Esophagus (tissue), 2 donors: ENCODE data around the gene LRRC23. TPM values are rescaled to one million over a fixed set of nuclear protein-coding genes. Genes with fewer than 3 reads are reported as not detected.

Source experiments
- H3K27ac ChIP-seq, 2 donors: one replicate each; pipeline ENCODE4 v1.5.1; 2013; ENCODE audit warnings: low read depth in 2 of 2, mild to moderate bottlenecking in 2 of 2, inconsistent platforms in 1 of 2, low read length in 1 of 2, moderate library complexity in 1 of 2
- H3K27me3 ChIP-seq, 2 donors: one replicate each; pipeline ENCODE4 v1.6.1; 2013; ENCODE audit warnings: low read length in 2 of 2, control low read depth in 1 of 2, mild to moderate bottlenecking in 1 of 2; ENCODE audit not compliant: insufficient read depth in 2 of 2, control insufficient read depth in 1 of 2
- H3K36me3 ChIP-seq, 2 donors: one replicate each; pipeline ENCODE4 v1.6.1; 2013; ENCODE audit warnings: low read length in 1 of 2; ENCODE audit not compliant: control insufficient read depth in 2 of 2, insufficient read depth in 2 of 2
- H3K4me1 ChIP-seq, 2 donors: one replicate each; pipeline ENCODE4 v1.6.1; 2013; ENCODE audit warnings: low read length in 1 of 2; ENCODE audit not compliant: control insufficient read depth in 2 of 2, insufficient read depth in 2 of 2
- H3K4me3 ChIP-seq, 2 donors: one replicate each; pipeline ENCODE4 v1.5.1; 2013; ENCODE audit warnings: low read length in 2 of 2, mild to moderate bottlenecking in 2 of 2, low read depth in 1 of 2, moderate library complexity in 1 of 2
- H3K9me3 ChIP-seq, 2 donors: one replicate each; pipeline ENCODE4 v1.6.1; 2013; ENCODE audit warnings: mild to moderate bottlenecking in 2 of 2, low read depth in 1 of 2, low read length in 1 of 2, moderate library complexity in 1 of 2; ENCODE audit not compliant: control insufficient read depth in 2 of 2, insufficient read depth in 1 of 2
- WGBS, 2 donors: extraction: QIAGEN DNeasy Blood & Tissue Kit; methylation state at CpG; one replicate each; pipeline ENCODE4 v1.1.7; 2013; 5-methylcytosine and 5-hydroxymethylcytosine counted together
- polyA plus RNA-seq, 2 donors: library from polyadenylated mRNA; stranded (reverse); fragments of 200-250 nt; gene quantifications; one replicate each; pipeline ENCODE4 v1.2.3, GENCODE V29; 2013
- donor health status: healthy with polysubstance abuse.
- donor health status: Bipolar disorder and iron deficiency.

The LRRC23 gene
- polyA plus RNA-seq, 2 donors, result 3.3 to 3.6 TPM

- Histone ChIP-seq H3K36me3 (peaks cover 0 to 10% of the 10 kb centered on the region in 2 donors), H3K27me3 (no peaks in the 10 kb centered on the region)
Measured at GRCh38 chr12:6941782-6942181, 37.2 kb downstream of the LRRC23 start.

GRCh38 chr12:6942331-6942665 is 37.7 kb downstream of the LRRC23 start:
- H3K4me1 ChIP-seq, result peaks cover 0 to 9% of the 10 kb centered on the region in 2 donors
- no peak overlapping the region for H3K4me3 ChIP-seq
- peaks cover 0 to 10% of the 10 kb centered on the region in 2 donors for H3K36me3 ChIP-seq
- 77 to 79% methylated on average over 11 of the region's 11 CpGs for WGBS, 2 donors
- H3K27ac ChIP-seq, result peak overlapping the region in 1 of 2 donors; percentile 90
- no peaks in the 10 kb centered on the region for H3K9me3 ChIP-seq
- H3K27me3 ChIP-seq, result no peaks in the 10 kb centered on the region

More at GRCh38 chr12:6941782-6942181, 37.2 kb downstream of the LRRC23 start:
- Histone ChIP-seq H3K9me3 (no peaks in the 10 kb centered on the region), H3K27ac (no peak overlapping the region), H3K4me3 (no peak overlapping the region), H3K4me1 (peaks cover 0 to 11% of the 10 kb centered on the region in 2 donors)
- 66 to 74% methylated on average over 12 of the region's 12 CpGs for WGBS, 2 donors

DNA sequence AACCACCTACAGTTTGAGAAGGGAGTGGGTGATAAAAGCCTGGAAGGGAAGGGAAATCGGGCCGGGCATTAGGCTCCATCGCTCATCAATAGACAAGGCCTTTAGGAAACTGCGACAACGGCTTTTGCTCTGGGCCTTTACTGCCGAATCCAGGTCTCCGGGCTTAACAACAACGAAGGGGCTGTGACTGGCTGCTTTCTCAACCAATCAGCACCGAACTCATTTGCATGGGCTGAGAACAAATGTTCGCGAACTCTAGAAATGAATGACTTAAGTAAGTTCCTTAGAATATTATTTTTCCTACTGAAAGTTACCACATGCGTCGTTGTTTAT is 38.7 kb downstream of the LRRC23 start:
- Histone ChIP-seq H3K4me3 (peak overlapping the region in 1 of 2 donors; percentile 7), H3K27me3 (no peaks in the 10 kb centered on the region), H3K27ac (peak overlapping the region; percentile 90 to 95), H3K4me1 (peaks cover 0 to 8% of the 10 kb centered on the region in 2 donors), H3K36me3 (peaks cover 0 to 10% of the 10 kb centered on the region in 2 donors), H3K9me3 (no peaks in the 10 kb centered on the region)
- 0% methylated on average over 13 of the region's 13 CpGs for WGBS, 2 donors

GRCh38 chr12:6943722-6944380 is 39.2 kb downstream of the LRRC23 start, which contains the start of the genes C12orf57 and RNU7-1:
Gene C12orf57 (plus strand): TSS chr12:6944022. CDS start chr12:6944122, 100 bp downstream.
Gene RNU7-1 (plus strand): TSS chr12:6943816.
- peaks cover 0 to 7% of the 10 kb centered on the region in 2 donors for H3K4me1 ChIP-seq
- no peaks in the 10 kb centered on the region for H3K9me3 ChIP-seq
- H3K4me3 ChIP-seq, result peak within 1 kb of the TSS; percentile 65 to 72
- WGBS, 2 donors, result 0% methylated on average over 31 of the region's 31 CpGs
- H3K27me3 ChIP-seq, result no peaks in the 10 kb centered on the region
- peaks cover 0 to 10% of the 10 kb centered on the region in 2 donors for H3K36me3 ChIP-seq
- peak within 1 kb of the TSS; percentile 95 to 99 for H3K27ac ChIP-seq

DNA sequence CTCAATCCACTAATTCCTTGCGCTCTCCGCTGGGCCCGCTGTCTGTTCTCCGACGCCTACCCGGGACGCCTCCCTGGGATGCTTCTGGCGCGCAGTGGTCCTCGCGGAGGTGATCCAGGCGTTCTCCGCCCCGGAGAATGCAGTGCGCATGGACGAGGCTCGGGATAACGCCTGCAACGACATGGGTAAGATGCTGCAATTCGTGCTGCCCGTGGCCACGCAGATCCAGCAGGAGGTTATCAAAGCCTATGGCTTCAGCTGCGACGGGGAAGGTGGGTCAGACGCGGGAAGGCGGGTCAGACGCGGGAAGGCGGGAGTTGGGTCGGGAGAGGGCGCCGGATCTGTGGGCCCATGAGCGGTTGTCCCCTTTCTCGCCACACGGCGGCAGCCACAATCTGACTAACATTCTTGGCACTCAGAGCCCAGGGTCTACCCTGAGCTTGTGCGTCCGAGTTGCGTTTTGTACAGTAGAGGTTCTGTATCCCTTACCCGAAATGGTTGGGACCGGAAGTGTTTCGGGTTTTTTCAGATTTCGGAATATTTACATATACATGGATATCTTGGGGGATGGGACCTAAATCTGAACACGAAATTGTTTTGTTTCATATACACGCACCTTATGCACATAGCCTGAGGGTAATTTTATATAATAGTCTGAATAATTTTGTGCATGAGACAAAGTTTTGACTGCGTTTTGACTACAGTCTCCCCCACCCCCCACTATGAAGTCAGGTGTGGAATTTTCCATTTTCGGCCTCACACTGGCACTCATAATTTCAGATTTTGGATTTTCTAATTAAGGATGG is 40.0 kb downstream of the LRRC23 start:
- H3K4me3 ChIP-seq, result peak overlapping the region; percentile 65 to 72
- peaks cover 0 to 10% of the 10 kb centered on the region in 2 donors for H3K36me3 ChIP-seq
- H3K27me3 ChIP-seq, result no peaks in the 10 kb centered on the region
- H3K27ac ChIP-seq, result peak overlapping the region; percentile 95 to 99
- no peaks in the 10 kb centered on the region for H3K9me3 ChIP-seq
- WGBS, 2 donors, result 1 to 2% methylated on average over 48 of the region's 48 CpGs
- peaks cover 0 to 7% of the 10 kb centered on the region in 2 donors for H3K4me1 ChIP-seq

- WGBS, 2 donors, result 60 to 63% methylated on average over 10 to 11 of the region's 11 CpGs
- H3K36me3 ChIP-seq, result peaks cover 0 to 9% of the 10 kb centered on the region in 2 donors
- no peaks in the 10 kb centered on the region for H3K27me3 ChIP-seq
- peak overlapping the region; percentile 81 to 95 for H3K27ac ChIP-seq
- peak overlapping the region in 1 of 2 donors; percentile 1 for H3K4me3 ChIP-seq
- H3K4me1 ChIP-seq, result peaks cover 0 to 10% of the 10 kb centered on the region in 2 donors
- no peaks in the 10 kb centered on the region for H3K9me3 ChIP-seq
Measured at GRCh38 chr12:6945613-6946012, 41.0 kb downstream of the LRRC23 start.

- peak overlapping the region; percentile 54 to 55 for H3K4me3 ChIP-seq
- WGBS, 2 donors, result 12 to 19% methylated on average over 31 to 32 of the region's 32 CpGs
- no peaks in the 10 kb centered on the region for H3K27me3 ChIP-seq
- no peaks in the 10 kb centered on the region for H3K9me3 ChIP-seq
- H3K27ac ChIP-seq, result peak overlapping the region; percentile 81 to 95
- peaks cover 0 to 6% of the 10 kb centered on the region in 2 donors for H3K36me3 ChIP-seq
- peaks cover 0 to 12% of the 10 kb centered on the region in 2 donors for H3K4me1 ChIP-seq
Measured at GRCh38 chr12:6946033-6946919, 41.7 kb downstream of the LRRC23 start.

DNA sequence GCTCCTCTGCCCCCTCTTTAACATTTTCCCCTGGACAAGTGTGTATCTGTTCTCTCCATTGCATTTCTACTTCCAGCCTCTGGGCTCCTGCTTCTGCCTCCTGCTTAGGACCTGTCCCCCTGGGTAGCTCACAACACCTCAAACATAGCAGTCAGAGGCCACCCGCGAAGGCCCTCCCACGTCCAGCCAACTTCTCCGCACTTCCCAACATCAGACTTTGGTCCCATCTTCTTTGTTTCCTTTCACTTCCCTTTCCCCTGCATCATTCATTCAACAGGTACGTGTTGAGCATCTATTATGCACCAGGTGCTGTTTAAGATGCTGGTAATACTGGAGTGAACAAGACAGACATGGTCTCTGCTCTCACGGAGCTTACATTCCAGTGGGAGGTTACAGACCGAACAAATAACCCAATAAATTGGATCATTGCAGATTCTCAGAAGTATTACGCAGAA is 42.3 kb downstream of the LRRC23 start:
- Histone ChIP-seq H3K9me3 (no peaks in the 10 kb centered on the region), H3K27me3 (no peaks in the 10 kb centered on the region), H3K36me3 (no peaks in the 10 kb centered on the region), H3K4me1 (peaks cover 0 to 12% of the 10 kb centered on the region in 2 donors), H3K4me3 (peak overlapping the region; percentile 54 to 55), H3K27ac (peak overlapping the region; percentile 81 to 95)
- WGBS, 2 donors, result 47 to 49% methylated on average over 8 of the region's 8 CpGs

- H3K9me3 ChIP-seq, result no peaks in the 10 kb centered on the region
- H3K27ac ChIP-seq, result no peak overlapping the region
- peaks cover 0 to 12% of the 10 kb centered on the region in 2 donors for H3K4me1 ChIP-seq
- 86 to 93% methylated on average over 8 of the region's 8 CpGs for WGBS, 2 donors
- H3K27me3 ChIP-seq, result no peaks in the 10 kb centered on the region
- peaks cover 0 to 3% of the 10 kb centered on the region in 2 donors for H3K36me3 ChIP-seq
- H3K4me3 ChIP-seq, result no peak overlapping the region
Measured at GRCh38 chr12:6947615-6948014, 43.0 kb downstream of the LRRC23 start.
